ENCODE measurements around the gene CASP4. TPM values are rescaled to one million over a fixed set of nuclear protein-coding genes. Genes with fewer than 3 reads are reported as not detected.

CASP4 gene
- total RNA-seq, 1 donor from 2014 or later: not detected

- Mint-ChIP-seq H3K4me1 (no peaks in the 10 kb centered on the region), H3K9me3 (no peaks in the 10 kb centered on the region), H3K36me3 (ENCODE audit: low read depth) (no peaks in the 10 kb centered on the region), H3K27me3 (ENCODE audit: low read depth) (no peaks in the 10 kb centered on the region), H3K4me3 (no peak overlapping the region), H3K27ac (ENCODE audit: unreplicated experiment) (no peak overlapping the region)
- TF ChIP-seq, protein P1, sequence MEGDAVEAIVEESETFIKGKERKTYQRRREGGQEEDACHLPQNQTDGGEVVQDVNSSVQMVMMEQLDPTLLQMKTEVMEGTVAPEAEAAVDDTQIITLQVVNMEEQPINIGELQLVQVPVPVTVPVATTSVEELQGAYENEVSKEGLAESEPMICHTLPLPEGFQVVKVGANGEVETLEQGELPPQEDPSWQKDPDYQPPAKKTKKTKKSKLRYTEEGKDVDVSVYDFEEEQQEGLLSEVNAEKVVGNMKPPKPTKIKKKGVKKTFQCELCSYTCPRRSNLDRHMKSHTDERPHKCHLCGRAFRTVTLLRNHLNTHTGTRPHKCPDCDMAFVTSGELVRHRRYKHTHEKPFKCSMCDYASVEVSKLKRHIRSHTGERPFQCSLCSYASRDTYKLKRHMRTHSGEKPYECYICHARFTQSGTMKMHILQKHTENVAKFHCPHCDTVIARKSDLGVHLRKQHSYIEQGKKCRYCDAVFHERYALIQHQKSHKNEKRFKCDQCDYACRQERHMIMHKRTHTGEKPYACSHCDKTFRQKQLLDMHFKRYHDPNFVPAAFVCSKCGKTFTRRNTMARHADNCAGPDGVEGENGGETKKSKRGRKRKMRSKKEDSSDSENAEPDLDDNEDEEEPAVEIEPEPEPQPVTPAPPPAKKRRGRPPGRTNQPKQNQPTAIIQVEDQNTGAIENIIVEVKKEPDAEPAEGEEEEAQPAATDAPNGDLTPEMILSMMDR (conservative IDR thresholded peaks at IDR 0.05): no peak
- DNase-seq (ENCODE audit: low read depth, low spot score): no peak
Measured at GRCh38 chr11:104916442-104916841, 51.9 kb downstream of the CASP4 start.

DNA sequence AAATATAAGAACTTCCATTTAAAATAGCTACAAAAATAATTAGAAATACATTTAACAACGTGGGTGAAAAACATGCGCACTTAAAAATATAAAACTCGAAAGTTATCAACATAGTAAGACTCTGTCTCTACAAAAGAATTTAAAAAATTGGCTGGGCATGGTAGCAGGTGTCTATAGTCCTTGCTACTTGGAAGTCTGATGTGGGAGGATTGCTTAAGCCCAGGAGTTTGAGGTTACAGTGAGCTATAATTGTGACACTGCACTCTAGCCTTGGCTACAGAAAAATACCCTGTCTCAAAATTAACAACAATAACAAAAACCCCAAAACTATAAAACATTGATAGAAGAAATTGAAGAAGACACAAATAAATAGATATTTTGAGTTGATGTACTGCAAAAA, 56.3 kb downstream of the CASP4 start:
- TF ChIP-seq, protein P1 (conservative IDR thresholded peaks at IDR 0.05): no peak
- H3K9me3 Mint-ChIP-seq: peaks cover 4% of the 10 kb centered on the region
- H3K36me3 Mint-ChIP-seq (ENCODE audit: low read depth): no peaks in the 10 kb centered on the region
- no peak for DNase-seq (ENCODE audit: low read depth, low spot score)
- no peak overlapping the region for H3K4me3 Mint-ChIP-seq
- no peaks in the 10 kb centered on the region for H3K4me1 Mint-ChIP-seq
- H3K27ac Mint-ChIP-seq (ENCODE audit: unreplicated experiment): no peak overlapping the region
- H3K27me3 Mint-ChIP-seq (ENCODE audit: low read depth): no peaks in the 10 kb centered on the region

DNA sequence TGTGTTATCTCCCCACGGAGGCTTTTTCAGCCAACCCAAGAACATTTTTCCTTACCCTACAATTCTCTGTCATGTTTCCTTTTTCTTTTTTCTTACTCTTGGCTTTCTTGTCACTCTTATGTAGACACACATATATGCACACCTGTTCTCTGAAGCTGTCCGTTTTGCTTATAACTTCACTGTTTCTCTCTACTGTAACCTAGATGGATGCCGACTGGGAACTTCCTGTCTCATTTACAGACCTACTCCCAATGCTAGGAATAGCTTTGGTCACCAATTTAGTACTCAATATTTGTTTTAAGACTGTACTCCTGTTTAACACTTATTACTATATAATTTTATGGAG, 60.2 kb downstream of the CASP4 start:
- Mint-ChIP-seq H3K27me3 (ENCODE audit: low read depth) (peaks cover 2% of the 10 kb centered on the region), H3K4me3 (no peak overlapping the region), H3K4me1 (no peaks in the 10 kb centered on the region)

GRCh38 chr11:104907521-104908185, 60.7 kb downstream of the CASP4 start:
- Mint-ChIP-seq H3K27me3 (ENCODE audit: low read depth) (peaks cover 2% of the 10 kb centered on the region), H3K4me3 (no peak overlapping the region), H3K4me1 (no peaks in the 10 kb centered on the region), H3K27ac (ENCODE audit: unreplicated experiment) (no peak overlapping the region), H3K9me3 (peaks cover 4% of the 10 kb centered on the region), H3K36me3 (ENCODE audit: low read depth) (no peaks in the 10 kb centered on the region)
- DNase-seq (ENCODE audit: low read depth, low spot score): no peak
- TF ChIP-seq, protein P1 (conservative IDR thresholded peaks at IDR 0.05): no peak

More for the DNA sequence above, 60.2 kb downstream of the CASP4 start:
- H3K27ac Mint-ChIP-seq (ENCODE audit: unreplicated experiment): no peak overlapping the region
- peaks cover 4% of the 10 kb centered on the region for H3K9me3 Mint-ChIP-seq
- DNase-seq (ENCODE audit: low read depth, low spot score): no peak
- no peaks in the 10 kb centered on the region for H3K36me3 Mint-ChIP-seq (ENCODE audit: low read depth)
- TF ChIP-seq, protein P1 (conservative IDR thresholded peaks at IDR 0.05): no peak

- peaks cover 2% of the 10 kb centered on the region for H3K27me3 Mint-ChIP-seq (ENCODE audit: low read depth)
- TF ChIP-seq, protein P1 (conservative IDR thresholded peaks at IDR 0.05): peak; percentile 31
- DNase-seq (ENCODE audit: low read depth, low spot score): no peak
- H3K4me1 Mint-ChIP-seq: no peaks in the 10 kb centered on the region
- H3K27ac Mint-ChIP-seq (ENCODE audit: unreplicated experiment): no peak overlapping the region
- no peaks in the 10 kb centered on the region for H3K36me3 Mint-ChIP-seq (ENCODE audit: low read depth)
- H3K4me3 Mint-ChIP-seq: no peak overlapping the region
- H3K9me3 Mint-ChIP-seq: peaks cover 4% of the 10 kb centered on the region
Measured at GRCh38 chr11:104905271-104905670, 63.1 kb downstream of the CASP4 start.

Measured in neural crest cell (in vitro differentiated cells).